Measurements from ENCODE around the gene ADAP1. TPM values are rescaled to one million over a fixed set of nuclear protein-coding genes. Genes with fewer than 3 reads are reported as not detected.

Gene ADAP1
- total and polyA plus RNA-seq, 2 of the 13 experiments (the other 11 are each of a cell fraction or from before 2014, with no cell fraction given): 10.5 to 24.6 TPM

DNA sequence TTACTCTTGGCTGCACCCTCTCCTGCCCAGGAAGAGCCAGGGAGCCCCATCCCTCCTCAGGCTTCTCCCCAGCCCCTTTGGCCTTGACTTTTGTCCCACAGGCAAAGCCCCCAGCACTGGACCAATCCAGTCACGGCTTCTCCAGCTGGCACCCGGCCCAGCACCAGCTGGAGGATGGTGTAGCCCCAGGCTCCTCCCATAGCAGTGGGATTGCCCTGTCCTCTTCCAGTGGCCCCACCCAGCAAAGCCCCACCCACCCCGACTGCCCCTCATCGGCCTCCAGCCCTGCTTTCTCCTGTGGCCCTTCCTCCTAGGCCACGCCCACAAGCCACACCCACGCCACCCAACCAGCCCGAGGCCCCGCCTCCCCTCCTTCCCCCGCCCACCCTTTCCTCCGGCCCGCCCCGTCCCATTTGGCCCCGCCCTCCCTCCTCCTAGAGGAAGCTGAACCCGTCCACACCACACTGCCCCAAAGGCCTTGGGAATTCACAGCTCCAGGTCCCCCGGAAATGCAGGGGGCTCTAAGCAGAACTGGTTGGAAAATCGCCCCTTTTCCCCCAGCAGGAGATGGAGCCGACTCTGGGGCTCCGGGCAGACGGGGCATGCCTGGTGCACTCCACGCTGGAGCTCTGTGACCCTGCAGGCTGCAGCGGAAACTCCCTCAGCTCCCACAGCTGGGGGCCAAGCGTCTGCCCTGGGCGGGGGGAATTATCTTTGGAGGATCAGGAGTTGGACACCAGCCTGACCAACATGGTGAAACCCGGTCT, 52.9 kb downstream of the ADAP1 start (continued):
- TF ChIP-seq, protein P1, sequence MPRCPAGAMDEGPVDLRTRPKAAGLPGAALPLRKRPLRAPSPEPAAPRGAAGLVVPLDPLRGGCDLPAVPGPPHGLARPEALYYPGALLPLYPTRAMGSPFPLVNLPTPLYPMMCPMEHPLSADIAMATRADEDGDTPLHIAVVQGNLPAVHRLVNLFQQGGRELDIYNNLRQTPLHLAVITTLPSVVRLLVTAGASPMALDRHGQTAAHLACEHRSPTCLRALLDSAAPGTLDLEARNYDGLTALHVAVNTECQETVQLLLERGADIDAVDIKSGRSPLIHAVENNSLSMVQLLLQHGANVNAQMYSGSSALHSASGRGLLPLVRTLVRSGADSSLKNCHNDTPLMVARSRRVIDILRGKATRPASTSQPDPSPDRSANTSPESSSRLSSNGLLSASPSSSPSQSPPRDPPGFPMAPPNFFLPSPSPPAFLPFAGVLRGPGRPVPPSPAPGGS (CRISPR knock-in tag; IDR thresholded peaks at IDR 0.05): no peak
- TF ChIP-seq, protein P2, sequence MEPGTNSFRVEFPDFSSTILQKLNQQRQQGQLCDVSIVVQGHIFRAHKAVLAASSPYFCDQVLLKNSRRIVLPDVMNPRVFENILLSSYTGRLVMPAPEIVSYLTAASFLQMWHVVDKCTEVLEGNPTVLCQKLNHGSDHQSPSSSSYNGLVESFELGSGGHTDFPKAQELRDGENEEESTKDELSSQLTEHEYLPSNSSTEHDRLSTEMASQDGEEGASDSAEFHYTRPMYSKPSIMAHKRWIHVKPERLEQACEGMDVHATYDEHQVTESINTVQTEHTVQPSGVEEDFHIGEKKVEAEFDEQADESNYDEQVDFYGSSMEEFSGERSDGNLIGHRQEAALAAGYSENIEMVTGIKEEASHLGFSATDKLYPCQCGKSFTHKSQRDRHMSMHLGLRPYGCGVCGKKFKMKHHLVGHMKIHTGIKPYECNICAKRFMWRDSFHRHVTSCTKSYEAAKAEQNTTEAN (CRISPR knock-in tag; conservative IDR thresholded peaks at IDR 0.05): no peak
- no peak for TF ChIP-seq GTF3A (CRISPR knock-in tag; conservative IDR thresholded peaks at IDR 0.05)
- TF ChIP-seq HNF4A (CRISPR knock-in tag; IDR thresholded peaks at IDR 0.05): peak; percentile 75
- TF ChIP-seq KDM6A (CRISPR knock-in tag; IDR thresholded peaks at IDR 0.05; ENCODE audit: low read depth): peak; percentile 17; the same call in 1 of the 2 replicates
- no peak for TF ChIP-seq SMAD1 (CRISPR knock-in tag; IDR thresholded peaks at IDR 0.05; ENCODE audit: borderline replicate concordance, low read depth)
- no peak for TF ChIP-seq ZNF329 (CRISPR knock-in tag; IDR thresholded peaks at IDR 0.05; ENCODE audit: low read depth)
- TF ChIP-seq ZNF350 (CRISPR knock-in tag; IDR thresholded peaks at IDR 0.05; ENCODE audit: borderline replicate concordance, low read depth): 0 out of 2 replicates have a peak, but pooled peaks have one; percentile 36
- no peak for TF ChIP-seq ZNF773 (CRISPR knock-in tag; IDR thresholded peaks at IDR 0.05; ENCODE audit: borderline replicate concordance)
- TF ChIP-seq, protein P3, sequence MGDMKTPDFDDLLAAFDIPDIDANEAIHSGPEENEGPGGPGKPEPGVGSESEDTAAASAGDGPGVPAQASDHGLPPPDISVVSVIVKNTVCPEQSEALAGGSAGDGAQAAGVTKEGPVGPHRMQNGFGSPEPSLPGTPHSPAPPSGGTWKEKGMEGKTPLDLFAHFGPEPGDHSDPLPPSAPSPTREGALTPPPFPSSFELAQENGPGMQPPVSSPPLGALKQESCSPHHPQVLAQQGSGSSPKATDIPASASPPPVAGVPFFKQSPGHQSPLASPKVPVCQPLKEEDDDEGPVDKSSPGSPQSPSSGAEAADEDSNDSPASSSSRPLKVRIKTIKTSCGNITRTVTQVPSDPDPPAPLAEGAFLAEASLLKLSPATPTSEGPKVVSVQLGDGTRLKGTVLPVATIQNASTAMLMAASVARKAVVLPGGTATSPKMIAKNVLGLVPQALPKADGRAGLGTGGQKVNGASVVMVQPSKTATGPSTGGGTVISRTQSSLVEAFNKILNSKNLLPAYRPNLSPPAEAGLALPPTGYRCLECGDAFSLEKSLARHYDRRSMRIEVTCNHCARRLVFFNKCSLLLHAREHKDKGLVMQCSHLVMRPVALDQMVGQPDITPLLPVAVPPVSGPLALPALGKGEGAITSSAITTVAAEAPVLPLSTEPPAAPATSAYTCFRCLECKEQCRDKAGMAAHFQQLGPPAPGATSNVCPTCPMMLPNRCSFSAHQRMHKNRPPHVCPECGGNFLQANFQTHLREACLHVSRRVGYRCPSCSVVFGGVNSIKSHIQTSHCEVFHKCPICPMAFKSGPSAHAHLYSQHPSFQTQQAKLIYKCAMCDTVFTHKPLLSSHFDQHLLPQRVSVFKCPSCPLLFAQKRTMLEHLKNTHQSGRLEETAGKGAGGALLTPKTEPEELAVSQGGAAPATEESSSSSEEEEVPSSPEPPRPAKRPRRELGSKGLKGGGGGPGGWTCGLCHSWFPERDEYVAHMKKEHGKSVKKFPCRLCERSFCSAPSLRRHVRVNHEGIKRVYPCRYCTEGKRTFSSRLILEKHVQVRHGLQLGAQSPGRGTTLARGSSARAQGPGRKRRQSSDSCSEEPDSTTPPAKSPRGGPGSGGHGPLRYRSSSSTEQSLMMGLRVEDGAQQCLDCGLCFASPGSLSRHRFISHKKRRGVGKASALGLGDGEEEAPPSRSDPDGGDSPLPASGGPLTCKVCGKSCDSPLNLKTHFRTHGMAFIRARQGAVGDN (CRISPR knock-in tag; IDR thresholded peaks at IDR 0.05): peak; percentile 58
- TF ChIP-seq, protein P4, sequence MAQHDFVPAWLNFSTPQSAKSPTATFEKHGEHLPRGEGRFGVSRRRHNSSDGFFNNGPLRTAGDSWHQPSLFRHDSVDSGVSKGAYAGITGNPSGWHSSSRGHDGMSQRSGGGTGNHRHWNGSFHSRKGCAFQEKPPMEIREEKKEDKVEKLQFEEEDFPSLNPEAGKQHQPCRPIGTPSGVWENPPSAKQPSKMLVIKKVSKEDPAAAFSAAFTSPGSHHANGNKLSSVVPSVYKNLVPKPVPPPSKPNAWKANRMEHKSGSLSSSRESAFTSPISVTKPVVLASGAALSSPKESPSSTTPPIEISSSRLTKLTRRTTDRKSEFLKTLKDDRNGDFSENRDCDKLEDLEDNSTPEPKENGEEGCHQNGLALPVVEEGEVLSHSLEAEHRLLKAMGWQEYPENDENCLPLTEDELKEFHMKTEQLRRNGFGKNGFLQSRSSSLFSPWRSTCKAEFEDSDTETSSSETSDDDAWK (CRISPR knock-in tag; IDR thresholded peaks at IDR 0.05): no peak
- peak; percentile 55; the same call in 1 of the 2 replicates for TF ChIP-seq HDAC1 (CRISPR knock-in tag; IDR thresholded peaks at IDR 0.05)
- no peak for TF ChIP-seq ZNF781 (CRISPR knock-in tag; IDR thresholded peaks at IDR 0.05; ENCODE audit: borderline replicate concordance, not compliant biosample characterization)
- no peak for TF ChIP-seq KDM3A (CRISPR knock-in tag; IDR thresholded peaks at IDR 0.05; ENCODE audit: low read depth)
- TF ChIP-seq BORCS8-MEF2B (CRISPR knock-in tag; IDR thresholded peaks at IDR 0.05): 0 out of 2 replicates have a peak, but pooled peaks have one; percentile 4
- no peak for TF ChIP-seq HNRNPUL1 (IDR thresholded peaks at IDR 0.05; ENCODE audit: low read depth, low read length)
- no peak for TF ChIP-seq NFATC3 (CRISPR knock-in tag; IDR thresholded peaks at IDR 0.05)
- no peak; the same call in 1 of the 2 replicates for TF ChIP-seq ZFX (CRISPR knock-in tag; IDR thresholded peaks at IDR 0.05; ENCODE audit: low read depth)
- TF ChIP-seq ZNF614 (CRISPR knock-in tag; IDR thresholded peaks at IDR 0.05; ENCODE audit: borderline replicate concordance): 0 out of 2 replicates have a peak, but pooled peaks have one; percentile 26
- TF ChIP-seq ZNF788 (CRISPR knock-in tag; IDR thresholded peaks at IDR 0.05; ENCODE audit: borderline replicate concordance): no peak
